ENCODE data around the gene PUS1.

The PUS1 gene

GRCh38 chr12:131923260-131923659, 5.8 kb upstream of the PUS1 start:
- TF ChIP-seq TSHZ2 (CRISPR knock-in tag; IDR thresholded peaks at IDR 0.05) (no peak), GLIS3 (CRISPR knock-in tag; IDR thresholded peaks at IDR 0.05) (no peak), RARB (CRISPR knock-in tag; IDR thresholded peaks at IDR 0.05) (no peak), ZFP30 (CRISPR knock-in tag; IDR thresholded peaks at IDR 0.05) (no peak), ESRRG (CRISPR knock-in tag; IDR thresholded peaks at IDR 0.05) (no peak)
- ATAC-seq: no peak

GRCh38 chr12:131927110-131928079, 1.7 kb upstream of the PUS1 start:
- TF ChIP-seq CSDC2 (CRISPR knock-in tag; IDR thresholded peaks at IDR 0.05) (no peak), BACH2 (CRISPR knock-in tag; IDR thresholded peaks at IDR 0.05; ENCODE audit: borderline replicate concordance) (no peak), PPARA (CRISPR knock-in tag; IDR thresholded peaks at IDR 0.05; ENCODE audit: borderline replicate concordance) (no peak), ZNF565 (CRISPR knock-in tag; conservative IDR thresholded peaks at IDR 0.05; ENCODE audit: low read depth) (no peak), PATZ1 (CRISPR knock-in tag; IDR thresholded peaks at IDR 0.05; ENCODE audit: borderline replicate concordance) (no peak), ISL1 (CRISPR knock-in tag; IDR thresholded peaks at IDR 0.05) (no peak), ARNTL (CRISPR knock-in tag; IDR thresholded peaks at IDR 0.05; ENCODE audit: borderline replicate concordance, low read depth) (no peak), SNAI2 (CRISPR knock-in tag; IDR thresholded peaks at IDR 0.05) (no peak), GLIS3 (CRISPR knock-in tag; IDR thresholded peaks at IDR 0.05) (no peak), TOX (CRISPR knock-in tag; IDR thresholded peaks at IDR 0.05; ENCODE audit: borderline replicate concordance) (no peak), ZC3H10 (CRISPR knock-in tag; IDR thresholded peaks at IDR 0.05) (no peak), RARB (CRISPR knock-in tag; IDR thresholded peaks at IDR 0.05) (no peak), ESRRG (CRISPR knock-in tag; IDR thresholded peaks at IDR 0.05) (no peak), ZFP30 (CRISPR knock-in tag; IDR thresholded peaks at IDR 0.05) (no peak), CREB5 (CRISPR knock-in tag; IDR thresholded peaks at IDR 0.05; ENCODE audit: low read depth) (no peak), ZNF8 (CRISPR knock-in tag; IDR thresholded peaks at IDR 0.05) (no peak), ZFP3 (CRISPR knock-in tag; IDR thresholded peaks at IDR 0.05) (no peak), TCF4 (CRISPR knock-in tag; IDR thresholded peaks at IDR 0.05; ENCODE audit: borderline replicate concordance) (no peak), OSR1 (CRISPR knock-in tag; IDR thresholded peaks at IDR 0.05) (no peak), TSHZ2 (CRISPR knock-in tag; IDR thresholded peaks at IDR 0.05) (no peak)

GRCh38 chr12:131928080-131928710, 881 bp upstream of the PUS1 start:
- no peak for ATAC-seq
- no peak for TF ChIP-seq ISL1 (CRISPR knock-in tag; IDR thresholded peaks at IDR 0.05)
- no peak for TF ChIP-seq ZC3H10 (CRISPR knock-in tag; IDR thresholded peaks at IDR 0.05)
- no peak for TF ChIP-seq ZNF565 (CRISPR knock-in tag; conservative IDR thresholded peaks at IDR 0.05; ENCODE audit: low read depth)
- no peak for TF ChIP-seq TSHZ2 (CRISPR knock-in tag; IDR thresholded peaks at IDR 0.05)
- TF ChIP-seq BACH2 (CRISPR knock-in tag; IDR thresholded peaks at IDR 0.05; ENCODE audit: borderline replicate concordance): no peak
- no peak for TF ChIP-seq RARB (CRISPR knock-in tag; IDR thresholded peaks at IDR 0.05)
- TF ChIP-seq POU6F1 (CRISPR knock-in tag; IDR thresholded peaks at IDR 0.05; ENCODE audit: borderline replicate concordance, low read depth): no peak

More at GRCh38 chr12:131927110-131928079, 1.7 kb upstream of the PUS1 start:
- no peak for ATAC-seq
